NCI-H524 (cell line): Measurements from ENCODE around the gene CDX1.
A peak's percentile ranks its signal among the peaks of the same experiment; 100 is the strongest.

Experiments
- DNase-seq, 2 experiments: peaks; one replicate each; lab custom pipeline; 2025; lab: John Stamatoyannopoulos, UW

The CDX1 gene

GRCh38 chr5:150146862-150147601, 19.5 kb upstream of the CDX1 start:
- DNase-seq = no peak

DNA sequence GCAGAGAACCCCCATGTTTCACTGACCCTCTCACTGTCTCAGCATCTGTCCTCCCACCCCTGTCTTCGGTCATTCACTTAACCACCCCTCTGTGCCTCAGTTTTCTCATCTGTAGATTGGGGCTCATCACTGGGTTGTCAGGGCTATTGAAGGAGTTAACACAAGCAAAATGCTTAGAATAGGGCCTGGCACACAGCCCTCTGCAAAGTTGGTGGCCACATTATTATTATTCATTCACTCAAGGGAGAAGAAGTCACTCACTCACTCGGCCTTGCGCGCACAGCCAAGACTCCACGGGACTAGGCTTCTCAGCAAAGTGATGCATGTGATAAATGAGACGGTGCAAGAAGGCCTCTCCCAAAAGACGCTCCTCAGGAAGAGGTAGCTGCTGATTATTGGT, 18.9 kb upstream of the CDX1 start:
- no peak for DNase-seq

DNA sequence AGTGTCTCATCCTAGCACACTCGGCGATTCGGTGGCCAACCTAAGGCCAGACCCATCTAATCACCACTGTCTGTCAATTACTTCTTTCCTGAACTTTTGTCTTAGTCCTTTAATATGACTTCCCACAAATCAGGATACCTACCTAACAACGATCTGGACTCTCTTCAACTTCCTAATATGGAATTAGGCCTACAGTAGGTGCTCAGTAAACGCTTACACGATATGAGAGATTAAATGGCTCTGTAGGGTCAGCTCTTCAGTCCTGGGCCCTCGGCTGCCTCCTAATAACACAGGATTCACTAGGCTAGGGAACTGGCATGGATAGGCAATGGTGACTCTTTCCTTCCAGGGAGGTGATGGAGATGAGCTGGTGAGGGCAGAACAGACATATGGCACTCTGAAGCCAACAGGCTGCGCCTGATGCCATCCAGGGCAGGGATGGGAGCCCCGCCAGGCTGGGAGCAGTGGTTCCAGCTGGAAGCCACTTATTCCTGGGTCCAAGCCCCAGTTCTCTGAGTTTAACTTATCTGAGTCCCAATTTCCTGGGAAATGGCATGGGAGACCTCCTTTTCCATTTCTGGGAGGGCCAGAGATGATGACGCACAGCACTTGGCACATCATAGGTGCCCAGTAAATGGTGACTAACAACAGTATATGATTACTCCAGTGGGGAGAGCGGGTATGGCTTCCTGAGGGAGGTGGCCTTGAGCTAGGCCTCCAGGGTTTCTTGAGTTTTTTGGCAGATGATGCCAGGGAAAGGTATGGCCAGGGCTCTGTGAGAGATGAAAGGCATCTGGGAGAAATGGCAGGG, 18.3 kb upstream of the CDX1 start:
- DNase-seq = no peak

DNA sequence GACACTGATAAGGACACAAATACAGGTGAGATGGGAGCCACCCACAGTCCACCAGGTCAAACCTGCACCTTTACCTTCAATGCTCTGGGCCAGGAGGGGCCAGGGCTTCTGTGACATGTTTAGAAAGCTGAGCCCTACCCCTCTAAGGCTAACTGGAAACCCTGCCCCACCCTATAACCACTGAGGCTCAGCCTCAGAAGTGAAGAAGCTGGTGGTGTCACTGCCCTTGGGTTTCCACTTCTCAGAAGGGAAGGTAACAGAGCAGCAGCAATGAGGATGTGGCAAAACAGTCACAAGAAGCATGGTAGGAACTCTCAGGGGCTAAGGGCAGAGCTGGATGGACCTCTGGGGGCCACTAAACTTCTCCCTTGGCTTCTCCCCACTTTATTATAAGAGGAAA, 17.0 kb upstream of the CDX1 start:
- DNase-seq = no peak

DNA sequence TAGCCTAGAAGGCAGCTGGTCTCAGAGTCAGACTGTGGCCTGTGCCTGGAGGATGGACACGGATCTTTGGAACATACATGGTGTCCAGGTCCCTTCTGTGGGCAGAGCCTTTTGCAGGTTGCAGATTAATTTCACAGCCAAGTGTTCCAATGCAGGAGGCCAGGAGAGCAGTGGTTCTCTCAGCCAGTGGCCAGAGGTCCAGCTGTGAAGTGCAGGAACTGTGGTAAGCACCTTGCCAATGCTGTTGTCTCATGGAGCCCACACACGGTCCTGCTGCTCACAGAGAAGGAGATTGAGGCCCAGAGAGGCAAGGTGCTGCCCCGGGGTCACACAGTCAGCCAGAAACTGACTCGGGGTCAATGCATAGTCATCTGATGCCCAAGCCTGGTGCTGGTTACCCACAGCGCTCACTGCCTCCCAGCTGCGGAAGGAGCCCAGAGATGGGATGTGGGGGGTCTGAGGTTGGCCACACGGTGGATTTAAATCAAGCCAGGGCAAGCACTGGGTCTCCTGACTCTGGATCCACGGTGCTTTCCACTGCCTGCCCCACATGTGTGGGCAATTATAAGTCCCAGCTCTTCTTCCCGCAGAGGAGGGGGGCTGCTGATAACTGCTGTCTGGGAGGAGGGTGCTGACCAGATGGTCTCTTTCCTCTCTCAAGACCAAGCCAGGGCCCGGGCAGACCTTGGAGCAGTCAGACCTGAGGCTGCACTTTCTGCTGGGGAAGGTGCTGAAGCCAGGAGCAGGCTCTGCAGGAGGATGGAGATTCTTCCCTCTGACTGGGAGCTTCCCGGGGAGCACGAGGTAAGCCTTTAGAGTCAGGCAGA, 13.7 kb upstream of the CDX1 start:
- peak; percentile 38 to 66 for DNase-seq

DNA sequence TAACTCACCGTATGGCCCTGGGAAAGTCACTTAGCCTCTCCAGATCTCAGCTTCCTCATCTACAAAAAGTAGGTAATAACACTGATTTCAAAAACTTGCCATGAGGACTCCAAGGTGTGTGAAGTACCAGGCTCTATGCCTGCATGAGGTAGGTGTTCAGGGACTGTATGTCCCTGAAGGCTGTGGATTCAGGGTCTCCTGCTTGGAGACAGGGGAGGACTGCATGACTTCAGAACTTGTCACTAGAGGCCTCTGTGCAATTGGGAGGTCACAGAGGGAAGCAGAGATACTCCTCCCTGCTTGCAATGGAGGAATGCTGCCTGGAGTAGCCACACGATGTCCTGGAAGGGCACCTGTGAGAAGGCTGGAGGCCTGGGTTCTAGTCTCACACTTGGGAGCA, 13.1 kb upstream of the CDX1 start:
- DNase-seq = no peak

GRCh38 chr5:150153957-150154617, 12.5 kb upstream of the CDX1 start:
- DNase-seq = peak in 1 of 2 experiments; percentile 2

- peak in 1 of 2 experiments; percentile 8 for DNase-seq
Measured at GRCh38 chr5:150154618-150155128, 11.9 kb upstream of the CDX1 start.

DNA sequence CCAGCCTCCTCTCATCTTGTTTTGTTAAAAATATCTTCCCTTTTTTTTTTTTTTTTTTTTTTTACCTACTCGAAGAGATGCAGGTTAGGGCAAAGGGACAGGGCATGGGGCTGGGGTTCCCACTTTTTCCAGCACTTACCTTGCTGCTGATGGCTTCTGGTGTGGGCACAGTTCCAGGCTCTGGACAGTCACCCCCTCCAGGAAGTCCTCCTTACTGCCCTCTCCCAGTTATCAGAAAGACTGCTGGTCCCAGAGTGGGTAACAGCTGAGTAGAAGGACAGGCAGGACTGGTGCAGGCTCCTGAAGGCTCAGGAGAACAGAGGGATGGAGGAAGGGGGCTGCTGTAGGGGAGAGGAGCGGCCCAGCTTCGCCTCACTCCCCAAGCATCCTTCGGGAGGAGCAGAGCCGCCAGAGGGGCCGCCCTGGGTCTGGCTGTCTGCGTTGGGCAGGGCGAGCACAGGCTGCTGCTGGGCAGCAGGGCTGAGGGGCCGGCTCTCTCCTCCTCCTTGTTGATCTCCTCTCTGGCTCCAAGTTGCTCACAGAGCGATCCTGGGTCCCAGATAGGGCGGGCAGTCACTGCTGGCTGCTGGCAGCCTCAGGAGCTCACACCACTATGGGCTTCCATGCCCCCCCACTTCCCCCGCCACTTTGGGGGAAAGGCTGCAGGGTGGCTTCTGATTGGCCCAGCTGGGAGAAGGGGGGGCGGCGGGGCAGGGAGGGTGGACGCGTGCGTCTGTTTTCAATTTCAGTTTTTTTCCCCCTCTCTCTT, 11.1 kb upstream of the CDX1 start, which contains the start of gene PDGFRB:
Gene PDGFRB (minus strand): TSS at position 588 of the 769 bp plus-strand sequence. CDS start 18,798 bp downstream, outside the sequence.
- DNase-seq = peak; percentile 27 to 63

- no peak for DNase-seq
Measured at GRCh38 chr5:150156027-150156368, 10.6 kb upstream of the CDX1 start.

DNA sequence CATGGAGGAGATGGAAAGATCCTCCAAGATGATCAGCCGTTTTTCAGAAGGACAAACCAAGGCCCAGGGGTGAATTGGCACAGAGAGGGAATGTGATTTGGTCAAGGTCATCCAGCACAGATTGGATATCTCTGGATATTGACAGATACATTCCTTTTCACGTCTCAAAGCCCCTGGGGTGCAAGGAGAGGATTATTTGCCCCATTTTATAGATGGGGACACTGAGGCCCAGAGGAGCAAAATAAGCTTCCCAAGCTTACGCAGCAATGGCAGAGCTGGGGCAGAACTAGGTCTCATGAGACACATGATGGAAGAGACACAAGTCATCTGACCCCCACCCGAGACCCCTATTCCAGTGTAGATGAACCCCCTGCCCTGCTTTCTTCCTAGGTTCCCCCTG, 10.0 kb upstream of the CDX1 start:
- DNase-seq = no peak

DNA sequence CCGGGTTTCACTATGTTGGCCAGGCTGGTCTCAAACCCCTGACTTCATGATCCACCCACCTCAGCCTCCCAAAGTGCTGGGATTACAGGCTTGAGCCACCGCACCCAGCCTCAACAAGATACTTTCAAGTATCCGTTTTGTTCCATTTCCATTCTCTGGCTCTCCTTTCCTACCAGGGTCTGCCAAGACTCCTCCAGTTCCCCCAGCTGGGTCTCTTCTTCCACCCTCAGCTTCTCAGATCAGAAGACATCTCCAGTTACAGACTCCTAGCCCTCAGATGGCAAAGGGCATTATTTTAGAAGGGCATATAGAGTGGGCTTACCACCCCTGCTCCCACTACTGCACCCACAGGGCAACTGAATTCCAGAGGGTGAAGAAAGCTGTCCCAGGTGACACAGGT, 9.4 kb upstream of the CDX1 start:
- DNase-seq = no peak

GRCh38 chr5:150158170-150158949, 8.2 kb upstream of the CDX1 start:
- peak in 1 of 2 experiments; percentile 3 for DNase-seq

GRCh38 chr5:150159031-150159430, 7.5 kb upstream of the CDX1 start:
- DNase-seq = no peak

GRCh38 chr5:150159741-150160179, 6.8 kb upstream of the CDX1 start:
- peak in 1 of 2 experiments; percentile 34 for DNase-seq

DNA sequence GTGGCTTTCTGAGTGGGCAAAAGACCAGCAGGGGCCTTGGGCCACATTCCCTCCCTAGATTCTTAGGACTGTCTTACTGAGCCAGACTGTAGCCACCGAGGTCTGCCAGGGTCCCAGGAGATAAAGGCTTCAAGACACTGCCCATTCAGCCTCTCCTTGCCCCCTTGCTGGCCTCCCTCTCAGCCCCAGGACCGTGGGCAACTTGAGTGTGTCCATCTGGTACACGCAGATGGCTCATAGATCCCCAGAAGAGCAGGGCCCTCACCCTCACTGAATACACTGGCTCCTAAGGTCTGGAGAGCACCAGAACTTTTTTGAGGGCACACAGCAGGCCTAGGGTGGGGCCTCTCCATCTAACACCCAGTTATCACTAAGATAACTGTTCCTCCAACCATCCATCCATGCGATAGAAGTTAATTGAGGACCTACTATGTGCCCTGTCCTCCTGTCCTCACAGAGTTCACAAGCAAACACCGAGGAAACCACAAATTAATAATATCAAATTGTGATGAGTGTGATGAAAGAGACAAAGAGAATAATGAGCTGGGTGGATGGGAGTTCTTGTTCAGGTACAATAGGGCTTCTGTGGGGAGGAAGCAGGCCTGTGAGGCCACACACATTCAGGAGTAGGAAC, 6.0 kb upstream of the CDX1 start:
- peak; percentile 20 to 53 for DNase-seq

- DNase-seq = peak; percentile 57 to 60
Measured at GRCh38 chr5:150161242-150162141, 5.1 kb upstream of the CDX1 start.

DNA sequence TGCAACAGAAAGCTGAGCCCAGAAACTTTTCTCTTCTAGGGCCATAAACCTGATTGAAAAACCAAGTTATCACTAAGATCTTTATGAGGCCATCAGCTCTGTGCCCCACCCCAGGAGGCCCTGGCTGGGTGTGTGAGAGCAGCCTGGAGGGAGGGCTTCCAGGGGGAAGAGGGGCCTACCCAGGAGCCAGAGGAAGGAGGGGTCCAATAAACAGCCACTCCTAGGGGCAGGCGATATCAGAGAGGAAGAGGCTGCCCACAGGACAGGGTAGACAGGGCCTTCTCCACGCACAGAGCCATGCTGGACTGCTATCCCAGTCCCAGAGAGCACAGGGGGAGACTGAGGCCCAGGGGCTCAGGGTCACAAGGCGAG, 4.5 kb upstream of the CDX1 start:
- DNase-seq = no peak
